ENCODE results near the gene ZNF221.

Gene ZNF221

GRCh38 chr19:43957891-43958290 lies 6.9 kb downstream of the ZNF221 start:
- DNase-seq (ENCODE audit: low spot score) = no peak

- no peak for DNase-seq (ENCODE audit: low spot score)
These were observed 9.4 kb downstream of the ZNF221 start for GRCh38 chr19:43960411-43960810.

DNA sequence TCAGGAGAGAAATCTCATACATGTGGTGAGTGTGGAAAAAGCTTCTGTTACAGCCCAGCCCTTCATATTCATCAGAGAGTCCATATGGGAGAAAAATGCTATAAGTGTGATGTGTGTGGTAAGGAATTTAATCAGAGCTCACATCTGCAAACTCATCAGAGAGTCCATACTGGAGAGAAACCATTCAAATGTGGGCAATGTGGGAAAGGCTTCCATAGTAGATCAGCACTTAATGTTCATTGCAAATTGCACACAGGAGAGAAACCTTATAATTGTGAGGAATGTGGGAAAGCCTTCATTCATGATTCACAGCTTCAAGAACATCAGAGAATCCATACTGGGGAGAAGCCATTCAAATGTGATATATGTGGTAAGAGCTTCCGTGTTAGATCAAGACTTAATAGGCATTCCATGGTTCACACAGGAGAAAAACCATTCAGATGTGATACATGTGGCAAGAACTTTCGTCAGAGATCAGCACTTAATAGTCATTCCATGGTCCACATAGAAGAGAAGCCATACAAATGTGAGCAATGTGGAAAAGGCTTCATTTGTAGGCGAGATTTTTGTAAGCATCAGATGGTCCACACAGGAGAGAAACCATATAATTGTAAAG lies 15.2 kb downstream of the ZNF221 start:
- no peak for DNase-seq (ENCODE audit: low spot score)

GRCh38 chr19:43976732-43977131 lies 25.7 kb downstream of the ZNF221 start:
- DNase-seq (ENCODE audit: low spot score) = no peak

DNA sequence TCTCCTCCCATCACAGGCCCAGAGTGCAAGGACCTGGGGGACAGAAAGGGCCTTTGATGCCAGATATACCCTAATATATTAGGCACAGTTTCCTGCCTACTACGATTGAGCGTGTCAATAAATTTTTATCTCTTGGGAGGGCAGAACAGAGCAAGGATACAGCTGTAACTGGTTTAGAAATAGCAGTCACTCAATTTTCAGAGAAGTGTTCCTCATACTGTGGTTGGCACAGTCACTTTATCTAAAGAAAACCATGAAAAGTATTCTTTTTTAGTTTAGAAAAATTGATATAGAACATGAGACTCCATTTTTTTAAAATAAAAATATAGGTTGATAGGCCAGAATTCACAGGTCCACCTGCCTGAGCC lies 32.5 kb downstream of the ZNF221 start:
- DNase-seq (ENCODE audit: low spot score) = no peak

GRCh38 chr19:43983912-43984686 lies 33.1 kb downstream of the ZNF221 start, which contains the start of gene ZNF155:
TSS of gene ZNF155 (plus strand) at chr19:43984188. CDS start at chr19:43988544, 4,356 bp downstream.
- DNase-seq (ENCODE audit: low spot score) = peak; percentile 98

DNA sequence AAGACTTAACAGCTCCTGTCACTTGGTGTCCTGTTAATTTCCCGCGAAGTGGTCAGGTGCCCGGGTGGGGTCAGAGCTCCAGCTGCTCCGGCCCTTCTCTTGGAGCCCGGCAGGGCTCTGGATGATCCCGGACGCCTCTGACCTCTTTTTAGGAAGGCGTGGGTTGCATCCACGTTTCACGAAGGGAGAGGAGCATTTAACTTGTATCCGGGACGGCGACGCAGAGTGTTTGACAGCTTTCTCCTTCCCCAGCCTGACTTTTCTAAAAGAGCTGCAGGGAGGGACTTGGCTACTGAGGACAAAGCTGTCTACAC lies 33.6 kb downstream of the ZNF221 start:
- no peak for DNase-seq (ENCODE audit: low spot score)

GRCh38 chr19:43997631-43998290 lies 46.7 kb downstream of the ZNF221 start:
- no peak for DNase-seq (ENCODE audit: low spot score)

DNA sequence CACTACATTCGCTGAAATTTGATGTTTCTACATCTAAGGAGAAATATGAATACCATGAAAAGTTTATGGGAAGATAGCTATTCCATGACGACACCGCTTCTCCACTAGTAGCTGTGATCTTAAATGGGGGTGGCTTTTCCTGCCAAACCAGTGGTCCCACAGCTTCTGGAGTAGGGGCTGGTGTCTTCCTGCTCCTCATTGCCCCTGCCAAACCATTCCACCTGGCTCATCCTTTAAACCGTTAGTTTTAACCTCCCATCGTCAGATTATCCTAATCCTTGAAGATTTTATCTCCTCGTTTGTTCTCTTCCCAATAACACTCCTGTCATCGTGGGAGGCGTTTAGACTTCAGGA lies 51.2 kb downstream of the ZNF221 start:
- no peak for DNase-seq (ENCODE audit: low spot score)

- DNase-seq (ENCODE audit: low spot score) = peak; percentile 98
These were observed 51.8 kb downstream of the ZNF221 start, which contains the start of gene ZNF230 for GRCh38 chr19:44002566-44003460. TSS of gene ZNF230 (plus strand) at chr19:44002957. CDS start at chr19:44007079, 4,122 bp downstream.

DNA sequence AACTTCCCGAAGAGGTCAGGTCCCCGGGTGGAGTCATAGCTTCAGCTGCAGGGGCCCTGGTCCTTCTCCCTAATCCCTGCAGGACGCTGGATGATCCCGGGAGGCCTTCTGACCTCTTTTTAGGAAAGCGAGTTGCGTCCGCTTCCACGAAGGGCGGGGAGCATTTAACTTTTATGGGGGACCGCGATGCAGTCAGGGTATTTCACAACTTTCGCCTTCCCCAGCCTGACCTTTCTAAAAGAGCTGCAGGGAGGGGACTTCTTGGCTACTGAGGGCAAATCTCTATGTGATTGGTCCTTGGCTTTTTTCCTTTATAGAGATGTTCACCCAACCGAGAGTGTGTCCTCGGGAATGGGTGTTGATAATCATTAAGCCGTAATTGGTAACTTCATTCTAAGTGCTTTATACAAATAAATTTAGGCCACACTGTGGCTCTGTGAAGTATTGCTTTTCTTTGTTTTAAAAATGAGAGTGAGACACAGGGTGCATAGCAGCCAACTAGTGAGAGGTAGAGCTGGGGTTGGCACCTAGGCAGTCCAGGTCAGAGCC lies 52.5 kb downstream of the ZNF221 start:
- DNase-seq (ENCODE audit: low spot score) = no peak

- DNase-seq (ENCODE audit: low spot score) = no peak
These were observed 54.9 kb downstream of the ZNF221 start for GRCh38 chr19:44005973-44006372.

GRCh38 chr19:44007473-44007872 lies 56.4 kb downstream of the ZNF221 start:
- DNase-seq (ENCODE audit: low spot score) = no peak

- DNase-seq (ENCODE audit: low spot score) = no peak
These were observed 59.4 kb downstream of the ZNF221 start for GRCh38 chr19:44010468-44010867.

Measured in pons (tissue), 1 donor.